Liver (tissue), 9 donors: ENCODE results near the gene RPL13A. TPM values are rescaled to one million over a fixed set of nuclear protein-coding genes. Genes with fewer than 3 reads are reported as not detected.

ENCODE experiments used
- DNase-seq: peaks from one replicate; pipeline ENCODE4 v3.0.0-alpha.2; 2017; ENCODE audit warnings: low spot score
- H3K27ac ChIP-seq, 2 donors: one replicate each; pipeline ENCODE4 v1.7.0; 2013; ENCODE audit warnings: inconsistent platforms in 2 of 2, low read length in 2 of 2, control low read depth in 1 of 2, low read depth in 1 of 2, mild to moderate bottlenecking in 1 of 2
- H3K27me3 ChIP-seq, 4 donors: one replicate each; pipeline versions ENCODE4 v1.6.1 to v1.7.0; 2013; ENCODE audit warnings: low read length in 3 of 4, inconsistent platforms in 1 of 4, mild to moderate bottlenecking in 1 of 4, moderate library complexity in 1 of 4; ENCODE audit not compliant: control insufficient read depth in 4 of 4, insufficient read depth in 4 of 4
- H3K36me3 ChIP-seq, 4 donors: one replicate each; pipeline versions ENCODE4 v1.6.1 to v1.7.0; 2013; ENCODE audit warnings: low read length in 3 of 4, mild to moderate bottlenecking in 3 of 4, low read depth in 1 of 4, moderate library complexity in 1 of 4; ENCODE audit not compliant: control insufficient read depth in 4 of 4, insufficient read depth in 3 of 4
- H3K4me1 ChIP-seq, 4 donors: one replicate each; pipeline versions ENCODE4 v1.6.1 to v1.7.0; 2013; ENCODE audit warnings: low read length in 3 of 4, mild to moderate bottlenecking in 3 of 4, moderate library complexity in 1 of 4; ENCODE audit not compliant: control insufficient read depth in 4 of 4, insufficient read depth in 4 of 4
- H3K4me3 ChIP-seq, 3 donors: one replicate each; pipeline versions ENCODE4 v1.6.1 to v1.7.0; 2013; ENCODE audit warnings: low read length in 3 of 3, control low read depth in 1 of 3, low read depth in 1 of 3, mild to moderate bottlenecking in 1 of 3
- H3K9ac ChIP-seq, 2 donors: one replicate each; pipeline ENCODE4 v1.7.0; 2013; ENCODE audit warnings: low read length in 2 of 2, mild to moderate bottlenecking in 2 of 2, moderate library complexity in 2 of 2, control low read depth in 1 of 2, low read depth in 1 of 2
- H3K9me3 ChIP-seq, 4 donors: one replicate each; pipeline versions ENCODE4 v1.6.1 to v1.7.0; 2013; ENCODE audit warnings: low read length in 3 of 4; ENCODE audit not compliant: control insufficient read depth in 4 of 4
- ATF3 ChIP-seq: IDR thresholded peaks from 2 replicates; pipeline ENCODE4 v1.6.1; 2016; ENCODE audit warnings: antibody characterized with exemption
- CTCF ChIP-seq: fragments of 150-350 bp; IDR thresholded peaks from 2 replicates; pipeline ENCODE4 v1.5.1; 2017; ENCODE audit warnings: improper control_type of control experiment, low read depth, low read length; ENCODE audit not compliant: missing input control
- EGR1 ChIP-seq, 2 donors: IDR thresholded peaks; 2 replicates each; pipeline ENCODE4 v1.6.1; 2016 to 2018; ENCODE audit warnings: antibody characterized with exemption in 2 of 2, low read depth in 2 of 2
- FOXA2 ChIP-seq: IDR thresholded peaks from 2 replicates; pipeline ENCODE4 v1.6.1; 2016; ENCODE audit warnings: antibody characterized with exemption
- HNF4G ChIP-seq: IDR thresholded peaks from 2 replicates; pipeline ENCODE4 v1.6.1; 2016; ENCODE audit warnings: antibody characterized with exemption
- JUND ChIP-seq, 2 donors: IDR thresholded peaks; 2 replicates each; pipeline ENCODE4 v1.6.1; 2016; ENCODE audit warnings: antibody characterized with exemption in 2 of 2
- NR2F2 ChIP-seq: IDR thresholded peaks from 2 replicates; pipeline ENCODE4 v1.6.1; 2016; ENCODE audit warnings: antibody characterized with exemption
- RAD21 ChIP-seq, 2 donors: IDR thresholded peaks; 2 replicates each; pipeline ENCODE4 v1.6.1; 2016; ENCODE audit warnings: antibody characterized with exemption in 2 of 2, mild to moderate bottlenecking in 2 of 2
- REST ChIP-seq: IDR thresholded peaks from 2 replicates; pipeline ENCODE4 v1.6.1; 2016; ENCODE audit warnings: antibody characterized with exemption, mild to moderate bottlenecking
- RXRA ChIP-seq, 2 donors: IDR thresholded peaks; 2 replicates each; pipeline ENCODE4 v1.6.1; 2017 to 2018; ENCODE audit warnings: antibody characterized with exemption in 2 of 2, mild to moderate bottlenecking in 1 of 2
- SP1 ChIP-seq: IDR thresholded peaks from 2 replicates; pipeline ENCODE4 v1.6.1; 2018; ENCODE audit warnings: antibody characterized with exemption, mild to moderate bottlenecking
- TAF1 ChIP-seq: conservative IDR thresholded peaks from 2 replicates; pipeline ENCODE4 v1.6.1; 2016; ENCODE audit warnings: antibody characterized with exemption, mild to moderate bottlenecking
- YY1 ChIP-seq: IDR thresholded peaks from 2 replicates; pipeline ENCODE4 v1.6.1; 2016; ENCODE audit warnings: antibody characterized with exemption, mild to moderate bottlenecking
- ZBTB33 ChIP-seq: IDR thresholded peaks from 2 replicates; pipeline ENCODE4 v1.6.1; 2016; ENCODE audit warnings: antibody characterized with exemption
- WGBS: extraction: QIAGEN DNeasy Blood & Tissue Kit; methylation state at CpG from one replicate; pipeline ENCODE4 v1.1.7; 2013; 5-methylcytosine and 5-hydroxymethylcytosine counted together
- polyA plus RNA-seq, 2 donors: library from polyadenylated mRNA; stranded (reverse) in 1 of 2; unstranded in 1 of 2; fragments of 200-250 nt in 1 of 2; fragments of >200 nt in 1 of 2; fragmentation: Nextera tagmentation in 1 of 2; extraction: Ambion mirVana in 1 of 2; gene quantifications; one replicate each; pipeline versions ENCODE4 v1.2.1 to v1.2.3, GENCODE V29; 2013 to 2015
- total RNA-seq, 2 donors: library from RNA; depleted of rRNA; stranded (reverse); fragments of >200 nt; gene quantifications; one replicate each; pipeline ENCODE4 v1.2.3, GENCODE V29; 2014
- donor health status: healthy.
- donor health status: healthy.
- donor health status: healthy.
- donor health status: healthy.
- donor health status: healthy.

RPL13A gene
- total and polyA plus RNA-seq, 4 donors: 444 to 1,553 (median 746) TPM

- Histone ChIP-seq H3K36me3 (peaks cover 0 to 17% (median 3%) of the 10 kb centered on the region in 4 donors), H3K4me1 (no peaks in the 10 kb centered on the region)
These were observed 22.0 kb upstream of the RPL13A start for GRCh38 chr19:49465371-49465770.

GRCh38 chr19:49468199-49468598 lies 19.2 kb upstream of the RPL13A start:
- WGBS: 95% methylated on average over 19 of the region's 19 CpGs
- no peak overlapping the region for H3K4me3 ChIP-seq
- peak overlapping the region in 1 of 2 donors; percentile 60 for H3K27ac ChIP-seq
- no peaks in the 10 kb centered on the region for H3K27me3 ChIP-seq
- DNase-seq: no peak
- H3K9ac ChIP-seq: no peak overlapping the region
- no peaks in the 10 kb centered on the region for H3K9me3 ChIP-seq
- H3K36me3 ChIP-seq: peaks cover 0 to 17% (median 3%) of the 10 kb centered on the region in 4 donors
- TF ChIP-seq ZBTB33: no peak
- no peak for TF ChIP-seq ATF3
- TF ChIP-seq JUND (IDR thresholded peaks at IDR 0.05): no peak
- no peak for TF ChIP-seq REST
- no peak for TF ChIP-seq HNF4G
- TF ChIP-seq EGR1 (IDR thresholded peaks at IDR 0.05; ENCODE audit: low read depth in 2 of 2): no peak
- no peak for TF ChIP-seq FOXA2
- TF ChIP-seq NR2F2: no peak
- no peak for TF ChIP-seq SP1
- no peak for TF ChIP-seq TAF1
- TF ChIP-seq RXRA (IDR thresholded peaks at IDR 0.05): no peak
- no peak for TF ChIP-seq RAD21 (IDR thresholded peaks at IDR 0.05)
- TF ChIP-seq YY1: no peak
- no peak for TF ChIP-seq CTCF
- no peaks in the 10 kb centered on the region for H3K4me1 ChIP-seq

More at GRCh38 chr19:49465371-49465770, 22.0 kb upstream of the RPL13A start:
- no peak overlapping the region for H3K27ac ChIP-seq
- 98% methylated on average over 3 of the region's 3 CpGs for WGBS
- no peak overlapping the region for H3K9ac ChIP-seq
- H3K27me3 ChIP-seq: no peaks in the 10 kb centered on the region
- H3K4me3 ChIP-seq: no peak overlapping the region
- no peak for DNase-seq
- H3K9me3 ChIP-seq: no peaks in the 10 kb centered on the region
- no peak for TF ChIP-seq RAD21 (IDR thresholded peaks at IDR 0.05)
